Nucleus accumbens (tissue), 56 donors: ENCODE results near the gene C12orf43.
A peak's percentile ranks its signal among the peaks of the same experiment; 100 is the strongest.

Experiments used
- DNase-seq, 56 donors: peaks; one replicate each; lab custom pipeline; 2025; lab: John Stamatoyannopoulos, UW

The C12orf43 gene

GRCh38 chr12:121001060-121001459 lies 15.2 kb downstream of the C12orf43 start:
- no peak for DNase-seq

DNA sequence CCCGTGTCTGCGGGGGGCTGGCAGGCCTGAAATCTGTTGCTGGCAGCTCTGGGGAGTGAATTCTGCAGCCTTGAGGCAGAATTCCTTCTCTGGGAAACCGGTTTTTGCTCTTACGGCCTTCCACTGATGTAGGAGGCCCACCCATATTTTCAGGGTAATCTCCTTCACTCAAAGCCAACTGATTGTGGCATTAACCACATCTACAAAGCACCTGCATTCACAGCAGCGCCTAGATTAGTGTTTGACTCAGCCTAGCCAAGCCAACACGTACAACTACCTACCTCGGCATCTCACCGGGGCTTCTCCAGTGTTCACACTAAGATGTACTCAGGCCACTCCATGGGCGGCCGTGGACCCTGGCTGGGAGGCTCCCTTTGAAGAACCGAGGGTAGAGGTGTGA lies 15.8 kb downstream of the C12orf43 start:
- no peak for DNase-seq

DNA sequence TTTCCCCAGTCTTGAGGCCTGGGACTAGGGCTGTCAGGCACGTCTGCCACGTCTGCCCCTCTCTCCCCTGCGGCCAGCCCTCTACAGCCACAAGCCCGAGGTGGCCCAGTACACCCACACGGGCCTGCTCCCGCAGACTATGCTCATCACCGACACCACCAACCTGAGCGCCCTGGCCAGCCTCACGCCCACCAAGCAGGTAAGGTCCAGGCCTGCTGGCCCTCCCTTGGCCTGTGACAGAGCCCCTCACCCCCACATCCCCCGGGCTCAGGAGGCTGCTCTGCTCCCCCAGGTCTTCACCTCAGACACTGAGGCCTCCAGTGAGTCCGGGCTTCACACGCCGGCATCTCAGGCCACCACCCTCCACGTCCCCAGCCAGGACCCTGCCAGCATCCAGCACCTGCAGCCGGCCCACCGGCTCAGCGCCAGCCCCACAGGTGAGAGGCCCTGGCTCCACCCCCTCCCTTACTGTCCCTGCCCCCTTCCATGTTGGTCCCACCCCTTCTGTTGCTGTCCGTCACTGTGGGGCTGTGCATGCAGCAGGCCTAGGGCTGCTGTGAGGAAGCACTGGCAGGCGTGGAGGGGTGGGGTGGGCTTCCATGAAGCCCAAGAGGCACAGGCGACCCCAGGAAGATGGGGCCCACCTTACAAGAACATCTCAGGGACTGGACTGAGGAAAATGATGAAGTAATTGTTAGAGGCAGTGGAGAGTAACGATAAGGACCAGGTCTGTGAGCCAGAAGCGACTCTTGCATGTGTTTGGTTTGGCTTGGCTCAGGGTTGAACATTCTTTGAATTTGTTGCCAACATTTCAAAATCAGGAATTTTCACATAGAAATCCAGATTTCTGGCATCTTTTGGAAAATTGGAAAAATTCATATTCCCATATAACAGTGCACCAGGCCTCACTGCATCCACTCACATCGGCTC lies 16.8 kb downstream of the C12orf43 start:
- DNase-seq: no peak

DNA sequence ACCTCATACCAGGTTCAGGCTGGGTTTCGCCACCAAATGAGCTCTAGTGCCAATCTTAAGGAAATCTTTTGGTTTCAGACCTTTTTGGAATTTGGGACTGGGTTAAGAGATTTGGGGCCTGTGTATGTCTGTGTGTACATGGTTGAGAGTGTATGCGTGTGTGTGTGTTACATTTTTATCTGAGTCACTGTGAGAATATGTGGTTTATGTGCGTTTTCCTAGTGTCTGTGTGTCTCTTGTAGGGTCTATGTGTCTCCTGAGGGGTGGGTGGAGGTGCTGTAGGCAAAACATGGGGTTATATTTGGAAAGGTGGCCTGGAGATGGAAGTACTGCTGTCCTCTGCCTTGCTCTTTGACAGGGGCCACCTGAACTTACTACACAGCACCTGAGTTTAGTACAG lies 17.9 kb downstream of the C12orf43 start:
- DNase-seq: no peak

GRCh38 chr12:120997448-120997847 lies 18.8 kb downstream of the C12orf43 start:
- no peak for DNase-seq

GRCh38 chr12:120996133-120996746 lies 20.0 kb downstream of the C12orf43 start:
- peak in 1 of 56 donors; percentile 6 for DNase-seq

DNA sequence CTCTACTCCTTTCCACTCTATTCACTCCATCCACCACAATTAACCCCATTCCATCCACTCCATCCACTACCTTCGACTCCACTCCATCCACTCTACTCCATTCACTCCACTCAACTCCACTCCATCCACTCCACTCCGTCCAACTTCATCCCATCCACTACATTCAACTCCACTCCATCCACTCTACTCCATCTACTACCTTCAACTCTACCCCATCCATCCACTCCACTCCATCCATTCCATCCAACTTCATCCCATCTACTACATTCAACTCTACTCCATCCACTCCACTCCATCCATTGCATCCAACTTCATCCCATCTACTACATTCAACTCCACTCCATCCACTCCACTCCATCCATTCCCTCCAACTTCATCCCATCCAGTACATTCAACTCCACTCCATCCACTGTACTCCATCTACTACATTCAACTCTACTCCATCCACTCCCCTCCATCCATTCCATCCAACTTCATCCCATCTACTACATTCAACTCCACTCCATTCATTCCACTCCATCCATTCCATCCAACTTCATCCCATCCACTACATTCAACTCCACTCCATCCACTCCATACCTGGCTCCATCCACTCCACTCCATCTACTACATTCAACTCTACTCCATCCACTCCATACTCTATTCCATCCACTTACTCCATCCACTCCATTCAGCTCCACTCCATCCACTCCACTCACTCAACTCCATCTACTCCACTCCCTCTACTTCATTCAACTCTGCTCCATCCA lies 21.5 kb downstream of the C12orf43 start:
- DNase-seq: no peak

GRCh38 chr12:120994059-120994458 lies 22.2 kb downstream of the C12orf43 start:
- DNase-seq: no peak

- no peak for DNase-seq
These were observed 22.8 kb downstream of the C12orf43 start for GRCh38 chr12:120993496-120993895.

- DNase-seq: no peak
These were observed 23.3 kb downstream of the C12orf43 start for GRCh38 chr12:120992989-120993388.

DNA sequence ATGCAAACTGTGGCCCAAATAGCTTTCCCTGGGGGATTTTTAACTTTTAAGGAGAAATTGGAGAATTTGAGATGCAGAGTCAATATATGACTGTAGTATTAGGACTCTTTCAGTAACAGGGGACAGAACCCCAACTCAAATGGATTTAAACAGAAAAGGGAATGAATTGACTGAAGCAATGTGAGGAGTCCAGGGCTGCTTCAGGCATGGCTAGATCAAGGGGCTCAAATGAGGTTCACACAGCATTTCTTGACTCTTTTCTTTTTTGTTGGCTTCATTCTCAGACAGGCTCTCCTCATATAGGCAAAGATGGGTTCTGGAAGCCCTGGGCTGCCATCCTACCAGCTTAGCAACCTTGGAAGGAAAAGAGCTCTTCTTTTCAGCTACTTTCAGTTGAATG lies 24.3 kb downstream of the C12orf43 start:
- no peak for DNase-seq

DNA sequence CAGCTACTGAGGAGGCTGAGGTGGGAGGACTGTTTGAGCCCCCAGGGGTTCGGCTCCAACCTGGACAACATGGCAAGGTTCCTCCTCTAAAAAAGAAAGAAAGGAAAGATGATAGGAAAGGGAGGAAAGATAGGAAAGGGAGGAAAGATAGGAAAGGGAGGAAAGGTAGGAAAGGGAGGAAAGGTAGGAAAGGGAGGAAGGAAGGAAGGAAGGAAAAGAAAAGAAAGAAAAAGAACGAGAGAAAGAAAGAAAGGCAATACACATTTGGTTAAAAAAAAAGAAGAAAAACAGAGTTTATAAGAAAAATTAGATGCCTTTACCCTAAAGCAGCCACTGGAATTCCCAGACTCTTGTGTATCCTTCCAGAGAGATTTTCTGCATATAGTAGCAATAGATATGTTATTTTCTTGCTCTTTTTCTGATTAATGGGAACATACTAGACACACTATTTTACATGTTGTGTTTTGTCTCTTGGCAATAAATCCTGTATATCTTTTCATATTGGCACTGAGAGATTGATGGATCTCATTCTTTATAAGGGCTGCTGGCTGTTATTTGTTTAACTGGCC lies 25.7 kb downstream of the C12orf43 start:
- no peak for DNase-seq

DNA sequence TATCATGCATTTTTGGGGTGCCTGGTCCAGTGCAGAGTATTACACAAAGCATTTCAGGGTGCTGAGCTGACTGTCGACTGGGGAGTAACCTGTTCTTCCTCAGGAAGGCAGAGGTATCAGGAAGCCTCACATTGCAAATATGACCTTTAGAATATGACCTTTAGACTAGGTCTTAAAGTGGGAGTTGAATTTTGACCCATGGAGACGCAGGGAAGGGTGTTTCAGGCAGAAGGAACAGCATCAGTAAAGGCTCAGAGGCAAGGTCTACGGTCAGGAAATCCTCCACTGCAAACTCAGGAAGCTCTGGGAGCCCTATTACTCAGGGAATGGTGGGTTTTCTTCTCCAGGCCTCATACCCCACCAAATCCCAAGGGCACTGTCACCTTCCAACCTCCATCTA lies 26.6 kb downstream of the C12orf43 start:
- DNase-seq: no peak

- no peak for DNase-seq
These were observed 27.6 kb downstream of the C12orf43 start for GRCh38 chr12:120988658-120989057.

- DNase-seq: no peak
These were observed 28.1 kb downstream of the C12orf43 start for GRCh38 chr12:120988234-120988633.

- DNase-seq: no peak
These were observed 31.9 kb downstream of the C12orf43 start for GRCh38 chr12:120984351-120984898.

DNA sequence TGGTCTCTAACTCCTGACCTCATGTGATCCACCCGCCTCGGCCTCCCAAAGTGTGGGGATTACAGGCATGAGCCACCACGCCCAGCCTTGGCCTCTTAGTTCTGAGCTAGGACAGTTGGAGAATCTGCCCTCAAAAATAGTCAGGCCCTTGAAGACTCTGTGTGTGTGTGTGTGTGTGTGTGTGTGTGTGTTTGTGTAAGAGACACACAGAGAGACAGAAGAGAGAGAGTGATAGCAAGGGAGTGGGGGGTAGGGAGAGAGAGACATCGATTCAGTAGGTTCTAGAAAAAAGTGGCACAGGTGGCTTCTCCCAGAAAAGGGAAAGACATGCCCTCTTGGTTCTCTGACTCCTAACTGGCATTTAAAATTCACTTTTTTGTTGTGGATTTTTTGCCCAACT lies 32.5 kb downstream of the C12orf43 start:
- DNase-seq: no peak

- no peak for DNase-seq
These were observed 33.6 kb downstream of the C12orf43 start for GRCh38 chr12:120982659-120983058.

DNA sequence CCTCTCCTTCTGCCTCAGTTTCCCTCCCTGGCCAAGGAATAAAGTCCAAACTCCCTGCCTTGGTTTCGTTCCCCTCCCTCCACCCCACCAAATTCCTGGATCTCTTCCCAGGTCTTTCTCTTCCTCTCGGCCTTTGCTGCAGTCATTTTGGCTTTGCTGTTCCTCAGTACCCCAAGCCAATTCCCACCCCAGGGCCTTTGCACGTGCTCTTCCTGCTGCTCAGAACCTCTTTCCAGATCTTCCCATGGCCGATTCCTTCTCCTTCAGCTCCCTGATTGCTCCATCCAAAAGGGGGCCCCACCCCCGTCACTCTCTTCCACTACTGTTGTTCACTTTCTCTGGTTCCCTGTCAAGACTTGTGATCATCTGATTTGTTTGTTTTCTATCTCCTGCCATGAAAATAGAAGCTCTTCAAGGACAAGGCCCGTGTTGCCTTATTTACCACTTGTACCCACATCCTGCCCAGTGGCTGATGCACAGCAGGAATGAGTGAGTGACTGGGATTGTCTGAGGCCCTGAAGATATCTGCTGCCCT lies 34.8 kb downstream of the C12orf43 start:
- no peak for DNase-seq

GRCh38 chr12:120980800-120981368 lies 35.4 kb downstream of the C12orf43 start:
- DNase-seq: no peak
